GM19463 (cell line): ENCODE measurements around the gene CSF3R.

Experiments used
- ATAC-seq: cut with Tn5 transposase; IDR thresholded peaks from one replicate; pipeline ENCODE4 v1.9.1; 2021; ENCODE audit warnings: mild to moderate bottlenecking, moderate library complexity; ENCODE audit not compliant: unreplicated experiment

Gene CSF3R

DNA sequence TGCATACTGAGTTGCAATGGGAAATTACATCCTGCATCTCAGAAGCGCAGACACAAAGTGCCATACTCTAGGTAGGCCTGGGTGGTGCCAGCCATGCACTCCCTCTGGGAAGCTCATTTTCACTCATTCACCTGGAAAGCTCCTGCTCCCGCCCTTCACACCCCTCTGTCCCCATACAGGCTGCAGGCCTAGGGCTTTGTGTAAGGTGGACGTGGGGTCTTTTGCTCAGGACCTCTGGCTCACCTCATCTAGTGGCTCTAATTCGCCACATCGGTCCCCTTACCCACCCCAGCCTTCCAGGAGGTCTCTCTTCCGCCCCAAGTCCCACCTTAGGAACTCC is 19.3 kb downstream of the CSF3R start:
- no peak for ATAC-seq

DNA sequence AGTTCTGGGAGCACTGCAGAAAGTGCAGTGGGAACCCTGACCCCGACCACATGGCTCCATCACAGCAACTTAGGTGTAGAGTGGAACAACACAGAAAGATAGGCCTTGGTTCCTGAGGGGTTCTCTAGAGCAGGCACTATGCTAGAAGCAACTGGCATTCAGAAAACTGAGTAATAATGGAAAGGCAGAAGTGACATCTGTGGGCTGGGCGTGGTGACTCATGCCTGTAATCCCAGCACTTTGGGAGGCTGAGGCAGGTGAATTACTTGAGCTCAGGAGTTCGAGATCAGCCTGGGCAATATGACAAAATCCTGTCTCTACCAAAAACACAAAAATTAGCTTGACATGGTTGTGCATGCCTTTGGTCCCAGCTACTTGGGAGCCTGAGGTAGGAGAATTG is 23.8 kb downstream of the CSF3R start:
- no peak for ATAC-seq

DNA sequence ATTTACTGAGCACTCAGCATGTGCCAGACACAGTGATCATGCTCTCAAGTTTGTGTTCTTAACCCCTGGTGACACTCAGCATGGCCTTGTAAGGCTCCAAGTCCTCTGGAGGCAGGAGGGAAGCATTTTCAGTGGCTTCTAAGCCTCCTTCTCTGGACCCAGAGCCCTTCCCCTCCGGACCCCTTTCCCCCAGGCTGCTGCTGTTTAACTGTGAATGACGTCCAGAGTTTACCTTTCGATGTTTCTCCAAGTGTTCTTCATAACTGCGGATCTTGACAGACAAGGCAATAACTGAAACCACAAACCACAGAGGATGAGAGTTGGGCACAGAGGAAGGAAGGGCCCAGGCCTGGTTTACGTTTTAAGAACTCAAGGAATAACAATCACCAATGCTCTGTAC is 25.0 kb downstream of the CSF3R start:
- no peak for ATAC-seq

DNA sequence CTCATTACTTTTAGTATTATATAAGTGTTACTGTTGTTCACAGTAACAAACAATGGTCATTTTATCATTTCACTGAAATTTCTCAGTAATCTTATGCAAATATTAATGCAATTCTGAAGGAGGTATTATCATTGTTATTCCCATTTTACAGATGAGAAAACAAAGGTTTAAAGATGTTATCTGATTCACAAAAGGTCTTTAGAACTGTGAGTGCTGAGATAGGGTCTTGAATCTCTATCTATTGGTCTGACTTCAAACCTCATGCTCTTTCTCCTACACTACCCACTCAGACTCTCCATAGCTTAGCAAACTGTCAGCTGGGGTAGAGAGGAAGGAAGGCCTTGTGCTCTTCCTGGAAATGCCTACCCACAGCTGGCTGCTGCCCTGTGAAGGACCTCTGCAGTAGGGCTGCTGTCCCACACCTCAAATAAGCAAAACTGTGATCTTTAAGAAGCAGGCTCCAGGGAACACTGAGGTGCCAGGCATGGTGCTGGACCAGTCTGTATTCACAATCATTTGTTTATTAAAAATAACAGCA is 26.3 kb downstream of the CSF3R start:
- no peak for ATAC-seq

GRCh38 chr1:36455386-36455785 is 27.3 kb downstream of the CSF3R start:
- no peak for ATAC-seq

DNA sequence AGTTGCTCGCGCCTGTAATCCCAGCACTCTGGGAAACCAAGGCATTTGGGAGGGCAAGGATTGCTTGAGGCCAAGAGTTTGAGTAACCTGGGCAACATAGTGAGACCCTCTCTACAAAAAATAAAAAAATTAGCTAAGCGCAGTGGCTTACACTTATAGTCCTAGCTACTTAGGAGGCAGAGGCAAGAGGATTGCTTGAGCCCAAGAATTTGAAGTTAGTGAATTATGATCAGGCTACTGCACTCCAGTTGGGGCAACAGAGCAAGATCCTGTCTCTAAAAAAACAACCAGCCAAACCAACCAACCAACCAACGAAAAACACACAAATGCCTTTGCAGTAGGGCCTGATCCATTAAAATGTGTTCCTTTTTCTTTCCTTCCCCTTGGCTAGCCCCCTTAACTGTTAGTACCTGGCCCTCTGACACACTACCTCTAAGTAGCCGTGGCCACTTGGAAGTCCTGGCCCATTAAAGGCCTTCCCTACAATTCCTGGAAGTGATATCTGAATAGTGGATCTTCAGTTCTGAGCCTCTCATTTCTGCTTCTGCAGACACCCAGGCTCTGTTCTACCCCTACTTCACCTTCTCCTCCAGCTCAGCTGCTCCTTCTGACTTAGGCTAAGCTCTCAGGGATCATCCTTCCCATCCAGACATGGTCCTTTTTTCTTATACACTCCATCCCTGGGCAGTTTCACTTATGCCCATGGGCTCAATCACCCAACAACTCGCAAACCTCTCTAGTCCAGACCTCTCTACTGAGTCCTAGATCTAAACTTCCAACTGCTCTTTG is 28.9 kb downstream of the CSF3R start:
- ATAC-seq = no peak

- no peak for ATAC-seq
Measured at GRCh38 chr1:36453051-36453450, 29.7 kb downstream of the CSF3R start.

DNA sequence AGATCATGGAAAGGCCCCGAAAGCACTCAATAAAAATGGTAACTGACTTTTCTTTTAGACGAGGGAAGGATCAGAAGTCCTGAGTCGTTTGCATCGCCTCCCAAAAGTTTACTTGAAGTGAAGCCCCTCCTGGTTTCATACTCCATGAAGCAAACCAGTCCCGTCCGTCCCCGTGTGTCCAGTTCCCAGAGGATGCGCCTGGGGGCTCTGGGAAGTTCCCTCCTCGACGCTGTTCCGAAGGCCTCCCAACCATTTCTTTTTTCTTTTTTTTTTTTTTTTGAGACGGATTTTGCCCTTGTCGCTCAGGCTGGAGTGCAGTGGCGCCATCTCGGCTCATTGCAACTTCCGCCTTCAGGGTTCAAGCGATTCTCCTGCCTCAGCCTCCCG is 31.8 kb downstream of the CSF3R start:
- ATAC-seq = no peak

DNA sequence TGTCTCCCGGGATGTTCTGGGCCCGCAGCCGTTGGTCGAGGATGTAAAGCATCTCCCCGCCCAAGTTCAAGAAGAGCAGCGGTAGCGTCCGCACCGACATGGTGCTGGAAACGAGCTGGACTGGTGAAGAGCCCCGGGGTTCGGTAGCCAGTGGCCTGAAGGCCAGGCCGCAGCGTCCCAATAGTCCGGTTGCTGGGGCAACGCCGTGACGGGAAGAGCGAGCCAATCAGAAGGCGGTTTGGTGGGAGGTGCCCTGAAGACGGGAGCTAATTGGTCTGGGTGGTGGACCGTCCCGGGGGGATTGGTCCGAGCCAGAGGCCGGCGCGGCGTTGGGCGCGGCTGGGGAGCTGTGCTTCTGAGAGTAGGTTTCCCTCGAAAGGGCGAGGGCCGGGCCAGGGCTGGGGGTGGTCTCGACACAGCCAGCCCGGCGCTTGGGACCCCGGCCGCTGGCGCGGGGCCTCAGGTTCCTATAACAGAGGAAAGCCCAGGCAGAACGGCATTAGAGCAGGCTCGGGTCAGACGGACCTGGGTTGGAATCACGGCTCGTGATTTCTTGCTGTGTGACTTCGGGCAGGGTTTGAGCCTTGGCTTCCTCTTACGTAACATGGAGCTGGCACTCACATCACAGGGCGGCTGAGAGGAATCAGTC is 32.3 kb downstream of the CSF3R start, which contains the start of gene OSCP1:
OSCP1 (minus strand) TSS at position 182 of the 649 bp plus-strand sequence; CDS start at position 100, 82 bp downstream.
- ATAC-seq = peak; percentile 100

DNA sequence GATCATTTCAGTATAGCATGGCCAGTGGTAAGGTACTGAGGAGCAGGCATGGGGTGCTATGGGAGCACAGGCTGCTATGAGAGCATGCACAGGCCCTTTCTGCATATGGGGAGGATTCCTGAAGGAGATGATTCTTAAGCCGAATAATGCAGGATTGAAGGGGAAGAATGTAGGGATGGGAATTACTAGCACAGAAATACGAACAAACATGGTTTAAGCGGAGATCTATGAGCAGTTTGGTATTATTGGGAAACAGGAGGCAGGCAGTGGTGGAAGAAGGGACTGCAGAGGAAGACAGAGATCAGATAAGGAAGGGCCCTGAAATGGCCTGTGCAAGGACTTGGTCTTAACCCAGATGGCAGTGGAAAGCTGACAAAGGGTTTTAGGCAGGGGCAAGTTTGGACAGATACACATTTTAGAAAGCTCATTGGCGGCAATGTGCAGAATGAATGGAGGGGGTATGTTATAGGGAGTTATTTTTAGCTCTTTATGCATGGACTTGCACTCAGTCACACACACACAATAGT is 34.1 kb downstream of the CSF3R start:
- no peak for ATAC-seq

DNA sequence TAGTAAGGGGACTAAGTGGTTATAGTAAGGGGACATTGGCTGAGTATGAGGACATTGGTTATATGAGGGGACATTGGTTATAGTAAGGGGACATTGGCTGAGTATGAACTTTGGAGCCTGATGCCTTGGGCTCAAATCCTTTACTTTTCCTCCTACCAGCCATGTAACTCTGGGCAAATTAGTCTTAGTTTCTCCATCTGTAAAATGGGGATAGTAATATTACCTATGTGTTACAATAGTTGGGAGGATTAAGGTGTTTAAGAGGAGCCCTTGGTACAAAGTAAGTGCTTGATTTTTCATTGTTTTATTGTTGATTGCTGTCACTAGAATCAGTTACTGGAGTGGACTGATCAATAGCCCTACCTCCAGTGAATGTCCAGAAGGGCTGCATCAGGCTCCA is 35.3 kb downstream of the CSF3R start:
- ATAC-seq = no peak

DNA sequence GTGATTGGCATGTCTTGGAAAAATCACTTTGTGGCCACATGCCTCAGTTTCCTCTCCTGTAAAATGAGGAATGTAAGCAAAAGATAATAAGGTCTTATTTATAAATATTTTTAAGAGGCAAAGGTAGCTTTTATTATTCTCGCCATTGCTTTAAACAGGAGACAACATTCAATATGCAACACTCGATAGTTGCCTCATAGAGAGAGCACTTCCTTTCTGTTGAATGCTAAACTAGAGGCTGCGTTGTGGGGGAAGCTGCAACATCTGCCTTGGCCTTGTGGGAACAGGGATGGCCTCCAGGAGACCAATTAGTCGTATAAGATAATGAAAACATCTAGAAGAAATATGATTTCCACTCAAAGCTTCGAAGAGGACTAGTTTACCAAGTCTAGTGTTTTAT is 36.0 kb downstream of the CSF3R start:
- ATAC-seq = no peak

GRCh38 chr1:36446271-36446670 is 36.4 kb downstream of the CSF3R start:
- ATAC-seq = no peak

- ATAC-seq = no peak
Measured at GRCh38 chr1:36443297-36443696, 39.4 kb downstream of the CSF3R start.

GRCh38 chr1:36442337-36442736 is 40.4 kb downstream of the CSF3R start:
- ATAC-seq = no peak

DNA sequence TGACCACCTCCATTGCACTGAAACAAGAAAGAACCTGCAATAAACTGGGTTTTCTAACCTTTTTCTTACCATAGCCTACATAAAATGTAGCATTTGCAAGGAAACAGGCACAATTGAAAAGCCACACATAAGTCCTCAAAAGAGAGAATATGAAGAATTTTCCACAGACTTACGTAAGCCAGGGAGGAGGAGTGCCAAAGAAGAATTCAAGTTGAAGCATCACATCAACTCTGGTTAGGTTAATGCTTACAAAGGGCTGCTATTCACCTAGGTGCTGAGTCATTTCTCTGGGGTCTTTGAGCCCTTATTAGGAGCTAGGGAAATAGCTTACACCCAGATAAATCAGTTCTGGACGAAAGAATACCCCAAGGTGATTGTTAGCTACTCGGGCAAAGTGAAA is 42.1 kb downstream of the CSF3R start:
- no peak for ATAC-seq

DNA sequence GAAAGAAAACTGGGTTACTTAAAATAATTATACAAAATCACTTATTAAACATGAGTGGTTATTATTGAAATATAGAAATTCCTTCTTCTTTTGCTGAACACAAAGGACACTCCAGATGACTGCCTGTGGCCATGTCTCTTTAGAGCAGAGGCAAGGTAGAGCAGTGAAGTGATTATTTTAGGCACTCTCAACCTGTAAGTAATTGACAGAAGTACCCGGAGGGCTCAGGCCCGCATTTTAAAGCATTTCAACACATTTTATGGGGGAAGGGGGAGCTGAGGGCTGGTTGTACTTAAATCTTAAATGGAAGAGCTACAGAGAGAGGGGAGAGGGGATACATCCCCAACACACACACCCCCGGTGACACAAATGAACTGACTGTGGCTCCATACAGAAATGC is 42.7 kb downstream of the CSF3R start:
- ATAC-seq = no peak

DNA sequence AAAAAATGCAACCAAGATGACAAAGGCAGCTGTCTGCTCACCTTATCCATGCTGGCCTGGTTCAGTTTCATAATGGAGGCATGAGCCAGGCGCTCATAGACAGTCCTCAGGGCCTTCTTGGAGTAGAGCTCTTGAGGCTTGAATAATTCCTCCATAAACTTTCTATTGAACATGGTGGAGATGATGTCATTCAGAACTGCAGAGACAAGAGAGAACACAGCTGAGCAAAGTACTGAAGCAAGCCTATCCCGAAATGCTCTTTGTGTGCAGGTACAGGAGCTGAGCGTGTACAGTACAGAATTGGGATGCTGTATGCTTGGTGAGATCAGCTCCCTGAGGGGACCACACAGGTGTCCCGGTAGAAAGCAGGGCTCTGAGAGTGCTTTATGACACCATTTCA is 44.0 kb downstream of the CSF3R start:
- ATAC-seq = no peak

DNA sequence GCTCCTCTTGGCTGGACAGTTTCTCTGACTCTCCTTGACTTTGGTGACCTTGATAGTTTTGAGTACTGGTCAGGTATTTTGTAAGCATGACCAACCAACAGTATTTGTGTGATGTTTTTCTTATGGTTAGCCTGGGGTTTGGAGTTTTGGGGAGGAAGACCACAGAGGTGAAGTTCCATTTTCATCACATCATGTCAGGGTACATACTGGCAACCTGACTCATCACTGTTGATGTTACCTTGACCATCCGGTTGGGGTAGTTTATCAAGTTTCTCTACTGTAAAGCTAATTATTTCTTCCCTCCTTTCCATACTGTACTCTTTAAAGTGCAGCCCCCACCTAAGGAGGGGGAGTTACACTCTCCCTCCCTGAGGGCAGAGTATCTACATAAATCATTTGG is 45.9 kb downstream of the CSF3R start:
- no peak for ATAC-seq

DNA sequence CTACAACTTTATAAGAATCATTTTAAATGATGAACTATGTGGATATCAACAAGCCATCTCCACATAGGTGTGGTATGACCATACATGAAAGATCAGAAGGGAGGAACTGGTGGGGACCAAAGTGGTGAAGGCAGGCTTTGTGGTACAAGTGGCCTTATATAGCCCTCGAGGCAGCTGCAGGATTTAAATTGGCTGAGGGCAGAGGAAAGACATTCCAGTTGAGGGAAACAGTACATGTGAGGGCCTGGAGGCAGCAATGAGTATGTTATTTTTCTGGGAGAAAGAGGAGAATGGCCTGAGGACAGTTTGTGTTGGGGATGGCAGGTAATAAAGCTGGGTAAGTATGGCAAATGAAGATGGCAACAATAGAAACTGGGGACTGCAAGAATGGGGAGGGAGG is 49.6 kb downstream of the CSF3R start:
- ATAC-seq = no peak

DNA sequence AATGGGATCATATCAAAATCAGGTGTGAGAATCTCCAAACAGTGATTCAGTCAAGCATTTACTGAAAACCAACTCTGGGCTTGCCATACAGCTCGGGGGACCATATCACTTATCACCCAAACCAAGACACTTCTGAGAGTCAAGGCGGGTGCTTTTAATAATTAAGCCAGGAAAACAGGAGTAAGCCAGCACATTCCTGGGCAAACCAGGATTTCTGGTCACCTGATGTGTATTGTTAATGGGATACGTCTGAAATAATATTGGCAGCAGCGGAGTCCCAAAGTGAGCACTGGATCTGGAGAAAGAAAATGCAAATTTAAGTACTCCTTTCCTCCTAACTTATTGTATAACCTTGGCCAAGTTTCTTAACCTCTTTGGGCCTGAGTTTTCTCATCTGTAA is 50.1 kb downstream of the CSF3R start:
- no peak for ATAC-seq

- no peak for ATAC-seq
Measured at GRCh38 chr1:36425791-36426190, 56.9 kb downstream of the CSF3R start.
